ENCODE data around the gene SPECC1L.

- TF ChIP-seq EP300 (IDR thresholded peaks at IDR 0.05): no peak
- TF ChIP-seq POLR2A (IDR thresholded peaks at IDR 0.05): no peak
- no peak for TF ChIP-seq CTCF (IDR thresholded peaks at IDR 0.05)
These were observed 123.6 kb downstream of the SPECC1L start for GRCh38 chr22:24394254-24394653.
